Stomach (tissue), 4 donors: ENCODE data around the gene ASMTL.
A peak's percentile ranks its signal among the peaks of the same experiment; 100 is the strongest.

Experiments used
- CTCF ChIP-seq, 7 experiments: fragments of 450-650 bp in 4 of 7; fragments of 200-600 bp in 3 of 7; sonication (generic) in 3 of 7; IDR thresholded peaks; one replicate each; pipeline ENCODE4 v1.5.1; 2016 to 2019; ENCODE audit warnings: antibody characterized with exemption in 7 of 7, control low read depth in 2 of 7, mild to moderate bottlenecking in 1 of 7
- POLR2A ChIP-seq, 4 donors: fragments of 450-650 bp; IDR thresholded peaks; one replicate each; pipeline ENCODE4 v1.6.1; 2016; ENCODE audit warnings: antibody characterized with exemption in 4 of 4, control low read depth in 2 of 4, mild to moderate bottlenecking in 1 of 4, moderate library complexity in 1 of 4
- POLR2AphosphoS5 ChIP-seq, 3 donors: sonication (generic); formaldehyde crosslinking; IDR thresholded peaks; one replicate each; pipeline ENCODE4 v1.6.1; 2016; ENCODE audit warnings: antibody characterized with exemption in 3 of 3

- TF ChIP-seq CTCF (IDR thresholded peaks at IDR 0.05), result peak in 2 of 7 experiments; percentile 16 to 17
- peak in 1 of 4 donors; percentile 32 for TF ChIP-seq POLR2A (IDR thresholded peaks at IDR 0.05)
- peak; percentile 81 to 84 (median 82) for TF ChIP-seq POLR2AphosphoS5 (IDR thresholded peaks at IDR 0.05)
These were observed 60.9 kb downstream of the ASMTL start, which contains the start of gene SLC25A6 for GRCh38 chrX:1391707-1392375.
